SK-N-SH treated with all-trans-retinoic acid at 6 μM for 48 hours (cell line): Measurements from ENCODE around the gene CHSY1.
A peak's percentile ranks its signal among the peaks of the same experiment; 100 is the strongest.

Experiments used
- ATAC-seq: fragments of 200-7000 bp; cut with Tn5 transposase; 3 replicates; pipeline ENCODE4 v1.9.1; 2020; ENCODE audit warnings: mild to moderate bottlenecking, moderate library complexity
- ARNTL ChIP-seq: fragments of 450-650 bp; formaldehyde crosslinking; IDR thresholded peaks from 2 replicates; pipeline ENCODE4 v1.5.0; 2020; ENCODE audit warnings: low read depth, mild to moderate bottlenecking, moderate library complexity, borderline replicate concordance
- BACH2 ChIP-seq: fragments of 250-450 bp; sonication (Bioruptor Pico); IDR thresholded peaks from 2 replicates; pipeline ENCODE4 v1.9.0; 2021; ENCODE audit warnings: mild to moderate bottlenecking, borderline replicate concordance
- CSDC2 ChIP-seq: fragments of 250-450 bp; sonication (Bioruptor Pico); IDR thresholded peaks from 2 replicates; pipeline ENCODE4 v1.5.0; 2020; ENCODE audit warnings: mild to moderate bottlenecking, moderate library complexity
- GLIS3 ChIP-seq: fragments of 250-450 bp; sonication (Bioruptor Pico); IDR thresholded peaks from 2 replicates; pipeline ENCODE4 v1.5.0; 2020; ENCODE audit warnings: mild to moderate bottlenecking, moderate library complexity
- OSR1 ChIP-seq: fragments of 250-450 bp; sonication (Bioruptor Pico); IDR thresholded peaks from 2 replicates; pipeline ENCODE4 v1.8.0; 2022; ENCODE audit warnings: moderate library complexity, mild to moderate bottlenecking, inconsistent platforms
- PPARA ChIP-seq: fragments of 250-450 bp; sonication (Bioruptor Pico); IDR thresholded peaks from 2 replicates; pipeline ENCODE4 v1.5.0; 2020; ENCODE audit warnings: mild to moderate bottlenecking, borderline replicate concordance
- RARB ChIP-seq: fragments of 250-450 bp; sonication (Bioruptor Pico); IDR thresholded peaks from 2 replicates; pipeline ENCODE4 v1.8.0; 2021; ENCODE audit warnings: mild to moderate bottlenecking, moderate library complexity
- SNAI2 ChIP-seq: fragments of 250-450 bp; sonication (Bioruptor Pico); IDR thresholded peaks from 2 replicates; pipeline ENCODE4 v1.5.0; 2020; ENCODE audit warnings: mild to moderate bottlenecking, moderate library complexity
- TCF4 ChIP-seq: fragments of 250-450 bp; sonication (Bioruptor Pico); IDR thresholded peaks from 2 replicates; pipeline ENCODE4 v1.8.0; 2021; ENCODE audit warnings: mild to moderate bottlenecking, moderate library complexity, borderline replicate concordance
- TOX ChIP-seq: fragments of 250-450 bp; sonication (Bioruptor Pico); IDR thresholded peaks from 2 replicates; pipeline ENCODE4 v1.8.0; 2021; ENCODE audit warnings: mild to moderate bottlenecking, moderate library complexity, borderline replicate concordance
- ZC3H10 ChIP-seq: fragments of 250-450 bp; sonication (Bioruptor Pico); IDR thresholded peaks from 2 replicates; pipeline ENCODE4 v1.5.1; 2021; ENCODE audit warnings: mild to moderate bottlenecking, moderate library complexity
- ZFP3 ChIP-seq: fragments of 250-450 bp; sonication (Bioruptor Pico); IDR thresholded peaks from 2 replicates; pipeline ENCODE4 v1.5.0; 2020; ENCODE audit warnings: mild to moderate bottlenecking, moderate library complexity
- ZFP30 ChIP-seq: fragments of 450-650 bp; formaldehyde crosslinking; IDR thresholded peaks from 2 replicates; pipeline ENCODE4 v1.5.0; 2022; ENCODE audit warnings: mild to moderate bottlenecking, moderate library complexity
- ZNF565 ChIP-seq: fragments of 450-650 bp; formaldehyde crosslinking; conservative IDR thresholded peaks from 2 replicates; pipeline ENCODE4 v1.5.0; 2020; ENCODE audit warnings: low read depth, mild to moderate bottlenecking, moderate library complexity
- ZNF70 ChIP-seq: fragments of 450-650 bp; formaldehyde crosslinking; IDR thresholded peaks from 2 replicates; pipeline ENCODE4 v1.5.0; 2020; ENCODE audit warnings: mild to moderate bottlenecking, moderate library complexity
- ZNF8 ChIP-seq: fragments of 450-650 bp; formaldehyde crosslinking; IDR thresholded peaks from 2 replicates; pipeline ENCODE4 v1.5.0; 2020; ENCODE audit warnings: mild to moderate bottlenecking, moderate library complexity
- TF ChIP-seq, protein P1 (sequence below): fragments of 250-450 bp; sonication (Bioruptor Pico); IDR thresholded peaks from 2 replicates; pipeline ENCODE4 v1.8.0; 2020; ENCODE audit warnings: mild to moderate bottlenecking, moderate library complexity, borderline replicate concordance
- TF ChIP-seq, protein P2 (sequence below): fragments of 250-450 bp; sonication (Bioruptor Pico); IDR thresholded peaks from 2 replicates; pipeline ENCODE4 v1.8.0; 2021; ENCODE audit warnings: low read depth, mild to moderate bottlenecking, moderate library complexity, borderline replicate concordance
- TF ChIP-seq, protein P3 (sequence below): fragments of 250-450 bp; sonication (Bioruptor Pico); IDR thresholded peaks from 2 replicates; pipeline ENCODE4 v1.5.1; 2021; ENCODE audit warnings: mild to moderate bottlenecking, moderate library complexity

The CHSY1 gene

DNA sequence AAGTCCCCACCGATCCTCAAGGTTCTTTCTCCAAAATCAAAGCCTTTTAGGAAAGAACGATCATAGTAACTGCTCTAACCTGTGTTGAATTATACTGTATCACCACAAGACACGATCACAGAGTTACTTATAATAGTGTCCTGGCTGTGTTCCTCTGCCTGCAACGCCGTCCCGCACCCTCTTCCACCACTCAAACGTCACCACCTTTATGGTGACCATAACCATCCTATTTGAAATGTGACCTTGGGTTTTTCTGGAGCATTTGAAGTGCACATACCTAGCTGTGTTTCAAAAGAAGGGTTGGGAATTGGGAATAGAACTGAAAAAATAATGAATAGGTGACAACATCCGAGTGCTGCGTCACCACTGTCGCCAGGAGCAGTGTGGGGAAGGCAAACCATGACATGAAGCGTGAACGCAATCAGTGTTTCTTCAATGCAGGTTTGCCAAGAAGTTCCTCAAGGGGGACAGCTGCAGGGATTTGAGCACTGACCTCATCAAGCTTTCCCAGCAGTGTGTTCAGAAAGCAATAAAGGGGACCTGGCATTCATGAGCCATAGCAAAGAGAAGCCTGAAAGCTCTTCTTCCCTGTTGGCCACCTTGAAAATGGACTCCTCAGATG, 26.2 kb upstream of the CHSY1 start:
- TF ChIP-seq, protein P1, sequence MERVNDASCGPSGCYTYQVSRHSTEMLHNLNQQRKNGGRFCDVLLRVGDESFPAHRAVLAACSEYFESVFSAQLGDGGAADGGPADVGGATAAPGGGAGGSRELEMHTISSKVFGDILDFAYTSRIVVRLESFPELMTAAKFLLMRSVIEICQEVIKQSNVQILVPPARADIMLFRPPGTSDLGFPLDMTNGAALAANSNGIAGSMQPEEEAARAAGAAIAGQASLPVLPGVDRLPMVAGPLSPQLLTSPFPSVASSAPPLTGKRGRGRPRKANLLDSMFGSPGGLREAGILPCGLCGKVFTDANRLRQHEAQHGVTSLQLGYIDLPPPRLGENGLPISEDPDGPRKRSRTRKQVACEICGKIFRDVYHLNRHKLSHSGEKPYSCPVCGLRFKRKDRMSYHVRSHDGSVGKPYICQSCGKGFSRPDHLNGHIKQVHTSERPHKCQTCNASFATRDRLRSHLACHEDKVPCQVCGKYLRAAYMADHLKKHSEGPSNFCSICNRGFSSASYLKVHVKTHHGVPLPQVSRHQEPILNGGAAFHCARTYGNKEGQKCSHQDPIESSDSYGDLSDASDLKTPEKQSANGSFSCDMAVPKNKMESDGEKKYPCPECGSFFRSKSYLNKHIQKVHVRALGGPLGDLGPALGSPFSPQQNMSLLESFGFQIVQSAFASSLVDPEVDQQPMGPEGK, result no peak
- TF ChIP-seq BACH2 (CRISPR knock-in tag) (no peak), PPARA (CRISPR knock-in tag) (no peak), TCF4 (CRISPR knock-in tag) (no peak), ZNF8 (CRISPR knock-in tag) (no peak), OSR1 (CRISPR knock-in tag) (no peak), ZFP30 (CRISPR knock-in tag) (no peak), SNAI2 (no peak), RARB (CRISPR knock-in tag) (no peak), ARNTL (CRISPR knock-in tag) (no peak), GLIS3 (CRISPR knock-in tag) (no peak)
- TF ChIP-seq, protein P2, sequence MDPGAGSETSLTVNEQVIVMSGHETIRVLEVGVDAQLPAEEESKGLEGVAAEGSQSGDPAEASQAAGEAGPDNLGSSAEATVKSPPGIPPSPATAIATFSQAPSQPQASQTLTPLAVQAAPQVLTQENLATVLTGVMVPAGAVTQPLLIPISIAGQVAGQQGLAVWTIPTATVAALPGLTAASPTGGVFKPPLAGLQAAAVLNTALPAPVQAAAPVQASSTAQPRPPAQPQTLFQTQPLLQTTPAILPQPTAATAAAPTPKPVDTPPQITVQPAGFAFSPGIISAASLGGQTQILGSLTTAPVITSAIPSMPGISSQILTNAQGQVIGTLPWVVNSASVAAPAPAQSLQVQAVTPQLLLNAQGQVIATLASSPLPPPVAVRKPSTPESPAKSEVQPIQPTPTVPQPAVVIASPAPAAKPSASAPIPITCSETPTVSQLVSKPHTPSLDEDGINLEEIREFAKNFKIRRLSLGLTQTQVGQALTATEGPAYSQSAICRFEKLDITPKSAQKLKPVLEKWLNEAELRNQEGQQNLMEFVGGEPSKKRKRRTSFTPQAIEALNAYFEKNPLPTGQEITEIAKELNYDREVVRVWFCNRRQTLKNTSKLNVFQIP, result no peak
- ATAC-seq, result no peak

DNA sequence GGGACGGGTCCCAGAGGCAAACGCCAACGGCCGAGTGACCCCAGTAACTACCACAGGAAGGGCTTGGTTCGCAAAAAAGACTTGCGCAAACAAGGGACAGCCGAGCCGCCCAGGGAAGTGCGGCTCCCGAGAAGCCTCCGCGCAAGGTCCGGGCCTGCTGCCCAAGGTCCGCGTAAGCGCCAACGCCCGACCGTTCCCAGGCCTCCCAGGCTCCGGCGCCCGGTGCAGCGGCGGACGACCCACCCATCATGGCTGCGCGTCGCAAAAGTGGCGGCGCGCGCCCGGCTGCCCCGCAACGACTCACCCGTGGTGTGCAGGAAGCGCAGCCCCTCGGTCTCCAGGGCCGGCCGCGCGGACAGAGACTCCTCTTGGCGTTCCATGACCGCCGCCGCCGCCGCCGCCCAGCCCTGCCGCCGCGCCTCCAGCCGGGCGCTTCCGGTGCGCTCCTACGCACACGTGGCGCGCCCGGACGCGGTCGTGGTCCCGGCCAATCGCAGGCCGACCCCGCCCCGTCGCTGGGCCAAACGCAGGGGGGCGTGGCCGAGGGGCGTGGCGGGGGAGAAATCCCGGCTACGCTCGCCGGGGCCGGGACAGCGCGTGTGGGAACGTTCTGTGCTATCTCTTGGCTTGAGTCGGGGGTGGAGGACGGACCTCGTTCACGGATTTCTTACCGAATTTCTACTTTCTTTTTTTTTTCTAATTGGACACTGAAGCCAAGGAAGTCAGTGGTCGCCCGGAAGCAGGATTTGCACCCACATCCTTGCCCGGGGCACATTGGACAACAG, 25.4 kb upstream of the CHSY1 start, which contains the start of gene SELENOS:
SELENOS (minus strand) TSS at position 448 of the 785 bp plus-strand sequence; CDS start at position 380, 68 bp downstream.
- peak; percentile 51; the same call in 1 of the 2 replicates for TF ChIP-seq ARNTL (CRISPR knock-in tag)
- TF ChIP-seq GLIS3 (CRISPR knock-in tag), result no peak
- TF ChIP-seq ZFP3 (CRISPR knock-in tag), result peak; percentile 98
- peak; percentile 95 for ATAC-seq

DNA sequence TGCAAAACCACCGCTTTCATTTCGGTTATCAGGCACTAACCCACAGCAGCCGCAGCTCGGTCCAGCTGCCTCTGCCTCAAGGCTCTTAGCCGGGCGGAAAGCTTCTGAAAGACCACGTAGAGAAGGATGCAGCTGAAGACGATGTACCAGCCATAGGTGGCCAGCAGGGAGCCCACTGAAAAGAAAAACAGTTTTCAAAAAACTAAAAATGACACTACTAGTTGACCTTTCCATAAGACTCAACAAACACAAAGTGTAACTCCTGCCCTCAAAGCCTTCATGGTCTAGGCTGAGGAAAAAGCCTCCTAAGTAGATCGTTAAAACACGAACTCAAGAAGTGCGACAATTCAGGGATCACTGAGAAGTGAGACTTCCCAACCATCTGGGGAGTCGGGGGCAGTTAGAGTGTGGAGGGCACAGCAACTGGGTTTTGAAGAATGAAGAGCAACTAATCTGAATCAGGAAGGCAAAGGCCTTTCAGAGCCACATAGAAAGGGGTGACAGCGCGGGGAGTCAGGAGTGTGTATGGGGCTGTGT, 24.7 kb upstream of the CHSY1 start:
- ATAC-seq, result peak; percentile 76
- TF ChIP-seq ZNF565 (CRISPR knock-in tag), result no peak
- TF ChIP-seq TOX, result no peak
- TF ChIP-seq, protein P3, sequence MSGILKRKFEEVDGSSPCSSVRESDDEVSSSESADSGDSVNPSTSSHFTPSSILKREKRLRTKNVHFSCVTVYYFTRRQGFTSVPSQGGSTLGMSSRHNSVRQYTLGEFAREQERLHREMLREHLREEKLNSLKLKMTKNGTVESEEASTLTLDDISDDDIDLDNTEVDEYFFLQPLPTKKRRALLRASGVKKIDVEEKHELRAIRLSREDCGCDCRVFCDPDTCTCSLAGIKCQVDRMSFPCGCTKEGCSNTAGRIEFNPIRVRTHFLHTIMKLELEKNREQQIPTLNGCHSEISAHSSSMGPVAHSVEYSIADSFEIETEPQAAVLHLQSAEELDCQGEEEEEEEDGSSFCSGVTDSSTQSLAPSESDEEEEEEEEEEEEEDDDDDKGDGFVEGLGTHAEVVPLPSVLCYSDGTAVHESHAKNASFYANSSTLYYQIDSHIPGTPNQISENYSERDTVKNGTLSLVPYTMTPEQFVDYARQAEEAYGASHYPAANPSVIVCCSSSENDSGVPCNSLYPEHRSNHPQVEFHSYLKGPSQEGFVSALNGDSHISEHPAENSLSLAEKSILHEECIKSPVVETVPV (CRISPR knock-in tag), result no peak

DNA sequence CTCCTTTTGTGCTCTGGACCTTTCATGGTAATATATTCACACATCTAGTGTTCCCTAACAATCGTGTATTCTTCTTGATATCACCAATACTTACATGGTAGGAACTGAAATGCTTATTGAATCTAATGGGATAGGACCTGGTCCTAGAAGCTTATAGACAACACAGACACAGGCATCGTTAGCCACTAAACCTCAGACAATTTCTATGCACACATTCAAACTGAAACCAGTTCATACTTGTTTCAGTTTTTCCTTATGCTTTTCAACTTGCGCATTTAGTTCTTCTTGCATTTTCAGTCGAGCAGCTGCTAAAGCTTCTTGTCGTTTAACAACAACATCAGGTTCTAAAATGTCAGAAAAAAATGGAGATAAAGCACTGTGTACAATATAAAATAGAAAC, 23.2 kb upstream of the CHSY1 start:
- no peak for ATAC-seq
- TF ChIP-seq PPARA (CRISPR knock-in tag), result no peak
- TF ChIP-seq, protein P3 (CRISPR knock-in tag), result no peak

DNA sequence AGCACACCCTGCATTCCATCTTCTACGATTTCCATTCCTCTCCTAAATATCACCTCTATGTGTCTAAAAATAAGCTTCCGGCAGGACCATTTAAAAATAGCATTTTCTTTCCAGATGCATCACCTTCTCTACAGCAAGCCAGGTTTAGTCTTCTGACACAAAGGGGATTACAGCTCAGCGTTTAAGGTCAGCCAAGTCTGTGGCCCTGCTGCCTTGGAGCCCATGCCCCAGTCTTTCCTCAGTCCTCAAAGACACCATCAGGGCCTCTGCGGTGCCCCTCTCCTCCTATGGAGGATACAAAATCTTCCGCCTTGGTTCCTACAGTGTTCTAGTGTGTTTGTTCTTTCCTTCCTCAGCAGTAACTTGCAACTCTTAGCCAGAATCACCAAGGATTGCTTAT, 21.7 kb upstream of the CHSY1 start:
- ATAC-seq, result no peak
- TF ChIP-seq PPARA (CRISPR knock-in tag), result no peak
- TF ChIP-seq CSDC2, result no peak
- no peak for TF ChIP-seq GLIS3 (CRISPR knock-in tag)
- TF ChIP-seq, protein P2, result no peak
- TF ChIP-seq ZC3H10 (CRISPR knock-in tag), result no peak
- no peak for TF ChIP-seq TOX
- no peak for TF ChIP-seq ARNTL (CRISPR knock-in tag)
- TF ChIP-seq ZFP30 (CRISPR knock-in tag), result no peak
- TF ChIP-seq, protein P1, result no peak
- TF ChIP-seq ZNF70 (CRISPR knock-in tag), result no peak
- TF ChIP-seq OSR1 (CRISPR knock-in tag), result no peak
- no peak for TF ChIP-seq RARB (CRISPR knock-in tag)
- TF ChIP-seq BACH2 (CRISPR knock-in tag), result no peak
